A673 (cell line): ENCODE data around the gene CCDC196. TPM values are rescaled to one million over a fixed set of nuclear protein-coding genes. Genes with fewer than 3 reads are reported as not detected.
"Not testable (repeated sequence)": the region's sequence is repeated elsewhere in the genome, so short reads cannot be mapped to it uniquely, and the experiment has no call there.

Experiments
- BruUV-seq: library from RNA; stranded (reverse); fragments of 400-500 nt; replicated peaks from 2 replicates; lab custom pipeline; 2021; lab: Mats Ljungman, UMichigan
- CTCF ChIA-PET: fragments of 300-600 bp; sonication (Branson Sonifier 250); formaldehyde crosslinking; loops from one replicate; lab custom pipeline; 2022; ENCODE audit warnings: antibody characterized with exemption; lab: Charles Lee
- POLR2A ChIA-PET: fragments of 300-600 bp; sonication (Branson Sonifier 250); formaldehyde crosslinking; loops from one replicate; lab custom pipeline; 2022; ENCODE audit warnings: antibody characterized with exemption; ENCODE audit not compliant: low non-redundant PET; lab: Charles Lee
- DNase-seq: peaks from one replicate; pipeline ENCODE4 v3.0.0-alpha.2; 2015; ENCODE audit warnings: low spot score
- H3K27ac ChIP-seq: fragments of 200-600 bp; sonication (generic); 2 replicates; pipeline ENCODE4 v1.5.1; 2016; ENCODE audit warnings: mixed run types, low read depth, mild to moderate bottlenecking, mixed read lengths, antibody characterized with exemption, low read length; ENCODE audit not compliant: poor library complexity, severe bottlenecking
- H3K27me3 ChIP-seq: fragments of 200-600 bp; sonication (generic); replicated peaks from 2 replicates; pipeline ENCODE4 v1.6.1; 2017; ENCODE audit warnings: mixed run types, low read depth, mild to moderate bottlenecking, mixed read lengths, antibody characterized with exemption, low read length; ENCODE audit not compliant: insufficient read depth, poor library complexity
- H3K36me3 ChIP-seq: fragments of 200-600 bp; sonication (generic); 2 replicates; pipeline ENCODE4 v1.6.1; 2016; ENCODE audit warnings: mixed run types, mild to moderate bottlenecking, mixed read lengths, antibody characterized with exemption, low read length; ENCODE audit not compliant: insufficient read depth, poor library complexity, severe bottlenecking
- H3K4me1 ChIP-seq: fragments of 200-600 bp; sonication (generic); 2 replicates; pipeline ENCODE4 v1.6.1; 2017; ENCODE audit warnings: mixed run types, mild to moderate bottlenecking, mixed read lengths, antibody characterized with exemption, low read length; ENCODE audit not compliant: insufficient read depth, poor library complexity, severe bottlenecking
- H3K4me3 ChIP-seq: fragments of 200-600 bp; sonication (generic); 2 replicates; pipeline ENCODE4 v1.5.1; 2016; ENCODE audit warnings: low read depth, mixed run types, mild to moderate bottlenecking, mixed read lengths, low read length; ENCODE audit not compliant: poor library complexity, severe bottlenecking
- H3K9me3 ChIP-seq: fragments of 200-600 bp; sonication (generic); 2 replicates; pipeline ENCODE4 v1.6.1; 2016; ENCODE audit warnings: mixed run types, low read depth, mild to moderate bottlenecking, mixed read lengths, antibody characterized with exemption, low read length; ENCODE audit not compliant: poor library complexity, severe bottlenecking
- EZH2 ChIP-seq: fragments of 200-600 bp; sonication (generic); IDR thresholded peaks from 2 replicates; pipeline ENCODE4 v1.6.1; 2017; ENCODE audit warnings: borderline replicate concordance, low read depth, mild to moderate bottlenecking, mixed read lengths, antibody characterized with exemption, low read length; ENCODE audit not compliant: poor library complexity, severe bottlenecking
- intact Hi-C: fragments of 100-400 bp; cut with micrococcal nuclease; formaldehyde crosslinking; loops from one replicate; pipeline ENCODE4 v1.10.0; 2022; ENCODE audit not compliant: unreplicated experiment
- total RNA-seq: library from RNA; stranded (reverse); gene quantifications from 2 replicates; pipeline ENCODE4 v1.2.3, GENCODE V29; 2021
- TF ChIP-seq, protein P1 (sequence below): fragments of 300-800, 200-600 bp; sonication (generic); conservative IDR thresholded peaks from 2 replicates; pipeline ENCODE4 v1.5.1; 2017; ENCODE audit warnings: low read depth, mild to moderate bottlenecking, antibody characterized with exemption, low read length, moderate library complexity, mixed read lengths

CCDC196 gene
- total RNA-seq, 1 experiment from 2014 or later = not detected

DNA sequence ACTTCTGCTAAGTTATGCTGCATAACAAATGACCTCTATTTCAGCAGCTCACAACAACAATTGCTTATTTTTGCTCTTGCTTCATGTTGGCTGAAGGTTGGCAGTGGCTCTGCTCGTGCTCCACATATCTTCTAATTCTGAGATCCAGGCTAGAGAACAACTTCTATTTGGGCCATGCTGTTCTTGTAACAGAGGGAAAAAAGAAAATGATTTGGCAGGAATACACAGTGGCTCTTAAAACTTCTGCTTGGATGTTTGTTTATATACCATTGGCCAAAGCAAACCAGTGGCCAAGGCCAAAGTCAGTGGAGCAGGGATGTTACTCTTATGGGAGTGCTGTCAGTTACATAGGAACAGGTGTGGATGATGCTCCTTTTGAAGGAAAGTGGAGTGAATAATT lies 53.9 kb downstream of the CCDC196 start:
- ChIA-PET CTCF (no interaction called here), POLR2A (no interaction called here)
- intact Hi-C loops = no loop called here
- Histone ChIP-seq H3K4me3 (no peak overlapping the region), H3K9me3 (peaks cover 16% of the 10 kb centered on the region), H3K27me3 (no peaks in the 10 kb centered on the region), H3K27ac (no peak overlapping the region), H3K4me1 (no peaks in the 10 kb centered on the region), H3K36me3 (no peaks in the 10 kb centered on the region)
- no TSS peak for BruUV-seq
- TF ChIP-seq, protein P1, sequence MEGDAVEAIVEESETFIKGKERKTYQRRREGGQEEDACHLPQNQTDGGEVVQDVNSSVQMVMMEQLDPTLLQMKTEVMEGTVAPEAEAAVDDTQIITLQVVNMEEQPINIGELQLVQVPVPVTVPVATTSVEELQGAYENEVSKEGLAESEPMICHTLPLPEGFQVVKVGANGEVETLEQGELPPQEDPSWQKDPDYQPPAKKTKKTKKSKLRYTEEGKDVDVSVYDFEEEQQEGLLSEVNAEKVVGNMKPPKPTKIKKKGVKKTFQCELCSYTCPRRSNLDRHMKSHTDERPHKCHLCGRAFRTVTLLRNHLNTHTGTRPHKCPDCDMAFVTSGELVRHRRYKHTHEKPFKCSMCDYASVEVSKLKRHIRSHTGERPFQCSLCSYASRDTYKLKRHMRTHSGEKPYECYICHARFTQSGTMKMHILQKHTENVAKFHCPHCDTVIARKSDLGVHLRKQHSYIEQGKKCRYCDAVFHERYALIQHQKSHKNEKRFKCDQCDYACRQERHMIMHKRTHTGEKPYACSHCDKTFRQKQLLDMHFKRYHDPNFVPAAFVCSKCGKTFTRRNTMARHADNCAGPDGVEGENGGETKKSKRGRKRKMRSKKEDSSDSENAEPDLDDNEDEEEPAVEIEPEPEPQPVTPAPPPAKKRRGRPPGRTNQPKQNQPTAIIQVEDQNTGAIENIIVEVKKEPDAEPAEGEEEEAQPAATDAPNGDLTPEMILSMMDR = no peak
- TF ChIP-seq EZH2 = no peak
- no peak for DNase-seq

DNA sequence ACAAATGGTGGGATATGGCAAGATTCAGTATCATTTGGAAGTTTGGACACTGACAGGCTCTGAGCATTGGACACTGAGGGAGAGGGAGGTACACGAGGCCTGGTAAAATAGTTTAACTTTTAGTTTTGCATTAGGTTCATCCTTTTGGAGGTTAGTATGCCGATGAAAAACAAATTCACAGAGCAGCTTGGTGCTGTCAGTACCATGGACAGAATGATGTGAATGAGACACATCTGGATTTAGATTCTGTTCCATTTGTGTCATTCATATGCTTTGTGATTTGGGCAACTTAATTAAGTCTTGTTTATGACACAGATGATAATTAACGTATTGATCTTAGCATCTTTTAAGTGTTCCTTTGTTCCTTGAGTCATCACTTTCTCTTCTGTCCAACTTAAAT lies 55.5 kb downstream of the CCDC196 start:
- DNase-seq = no peak
- Histone ChIP-seq H3K27me3 (no peaks in the 10 kb centered on the region), H3K36me3 (no peaks in the 10 kb centered on the region), H3K4me1 (no peaks in the 10 kb centered on the region), H3K9me3 (peaks cover 16% of the 10 kb centered on the region), H3K27ac (no peak overlapping the region), H3K4me3 (no peak overlapping the region)
- BruUV-seq = no TSS peak
- CTCF ChIA-PET = no interaction called here
- intact Hi-C loops = no loop called here
- POLR2A ChIA-PET = no interaction called here
- no peak for TF ChIP-seq EZH2
- TF ChIP-seq, protein P1 = no peak

DNA sequence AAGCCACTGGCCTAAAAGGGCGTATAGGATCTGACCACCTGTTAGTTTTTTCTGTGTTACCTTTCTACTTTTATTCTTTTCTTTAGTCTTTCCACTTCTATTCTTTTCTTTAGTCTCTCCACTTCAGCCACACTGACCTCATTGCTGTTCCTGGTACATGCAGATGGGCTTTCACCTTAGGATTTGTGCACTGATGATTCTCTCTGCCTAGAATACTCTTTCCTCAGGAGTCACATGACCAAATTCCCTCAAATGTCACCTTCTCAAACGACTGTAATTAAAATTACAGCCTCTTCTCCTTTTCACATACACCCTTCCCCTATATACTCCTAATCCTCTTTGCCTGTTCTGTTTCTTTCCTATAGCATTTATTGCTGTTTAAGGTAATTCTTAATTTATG lies 57.8 kb downstream of the CCDC196 start:
- ChIA-PET CTCF (no interaction called here), POLR2A (no interaction called here)
- Histone ChIP-seq H3K27ac (no peak overlapping the region), H3K4me3 (no peak overlapping the region), H3K36me3 (no peaks in the 10 kb centered on the region), H3K27me3 (no peaks in the 10 kb centered on the region), H3K4me1 (no peaks in the 10 kb centered on the region), H3K9me3 (peaks cover 16% of the 10 kb centered on the region)
- intact Hi-C loops = no loop called here
- TF ChIP-seq EZH2 = no peak
- TF ChIP-seq, protein P1 = no peak
- BruUV-seq = no TSS peak
- no peak for DNase-seq

DNA sequence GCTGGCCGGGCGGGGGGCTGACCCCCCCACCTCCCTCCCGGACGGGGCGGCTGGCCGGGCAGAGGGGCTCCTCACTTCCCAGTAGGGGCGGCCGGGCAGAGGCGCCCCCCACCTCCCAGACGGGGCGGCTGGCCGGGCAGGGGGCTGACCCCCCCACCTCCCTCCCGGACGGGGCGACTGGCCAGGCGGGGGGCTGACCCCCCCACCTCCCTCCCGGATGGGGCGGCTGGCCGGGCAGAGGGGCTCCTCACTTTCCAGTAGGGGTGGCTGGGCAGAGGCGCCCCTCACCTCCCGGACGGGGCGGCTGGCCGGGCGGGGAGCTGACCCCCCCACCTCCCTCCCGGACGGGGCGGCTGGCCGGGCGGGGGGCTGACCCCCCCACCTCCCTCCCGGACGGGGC lies 59.0 kb downstream of the CCDC196 start:
- intact Hi-C loops, DNase-seq, POLR2A ChIA-PET: not testable (repeated sequence)

DNA sequence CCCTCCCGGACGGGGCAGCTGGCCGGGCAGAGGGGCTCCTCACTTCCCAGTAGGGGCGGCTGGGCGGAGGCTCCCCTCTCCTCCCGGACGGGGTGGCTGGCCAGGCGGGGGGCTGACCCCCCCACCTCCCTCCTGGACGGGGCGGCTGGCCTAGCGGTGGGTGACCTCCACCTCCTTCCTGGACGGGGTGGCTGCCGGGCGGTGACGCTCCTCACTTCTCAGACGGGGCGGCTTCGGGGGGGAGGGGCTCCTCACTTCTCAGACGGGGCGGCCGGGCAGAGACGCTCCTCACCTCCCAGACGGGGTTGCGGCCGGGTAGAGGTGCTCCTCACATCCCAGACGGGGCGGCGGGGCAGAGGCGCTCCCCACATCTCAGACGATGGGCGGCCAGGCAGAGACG lies 59.6 kb downstream of the CCDC196 start:
- BruUV-seq, H3K4me3 ChIP-seq, intact Hi-C loops, POLR2A ChIA-PET, DNase-seq, H3K27me3 ChIP-seq, H3K4me1 ChIP-seq, H3K27ac ChIP-seq, H3K36me3 ChIP-seq, CTCF ChIA-PET: not testable (repeated sequence)
- peaks cover 16% of the 10 kb centered on the region for H3K9me3 ChIP-seq

More for the DNA sequence above, 59.0 kb downstream of the CCDC196 start:
- H3K27me3 ChIP-seq, H3K36me3 ChIP-seq, H3K4me3 ChIP-seq, BruUV-seq, CTCF ChIA-PET, H3K27ac ChIP-seq, H3K4me1 ChIP-seq: not testable (repeated sequence)
- H3K9me3 ChIP-seq = peaks cover 16% of the 10 kb centered on the region
